Measurements from ENCODE around the gene UGCG. TPM values are rescaled to one million over a fixed set of nuclear protein-coding genes. Genes with fewer than 3 reads are reported as not detected.
"Not testable (repeated sequence)": the region's sequence is repeated elsewhere in the genome, so short reads cannot be mapped to it uniquely, and the experiment has no call there.

UGCG gene
- total RNA-seq, 1 donor from 2014 or later = 33.1 TPM

- Histone ChIP-seq H3K9me3 (no peaks in the 10 kb centered on the region), H3K27me3 (no peaks in the 10 kb centered on the region), H3K4me1 (no peaks in the 10 kb centered on the region), H3K4me3 (no peak overlapping the region), H3K36me3 (no peaks in the 10 kb centered on the region), H3K27ac (no peak overlapping the region)
- TF ChIP-seq POLR2AphosphoS5 (IDR thresholded peaks at IDR 0.05; ENCODE audit: insufficient read depth in 1 of 2, low read depth in 1 of 2) (no peak), POLR2A (IDR thresholded peaks at IDR 0.05) (no peak)
- TF ChIP-seq, protein P1, sequence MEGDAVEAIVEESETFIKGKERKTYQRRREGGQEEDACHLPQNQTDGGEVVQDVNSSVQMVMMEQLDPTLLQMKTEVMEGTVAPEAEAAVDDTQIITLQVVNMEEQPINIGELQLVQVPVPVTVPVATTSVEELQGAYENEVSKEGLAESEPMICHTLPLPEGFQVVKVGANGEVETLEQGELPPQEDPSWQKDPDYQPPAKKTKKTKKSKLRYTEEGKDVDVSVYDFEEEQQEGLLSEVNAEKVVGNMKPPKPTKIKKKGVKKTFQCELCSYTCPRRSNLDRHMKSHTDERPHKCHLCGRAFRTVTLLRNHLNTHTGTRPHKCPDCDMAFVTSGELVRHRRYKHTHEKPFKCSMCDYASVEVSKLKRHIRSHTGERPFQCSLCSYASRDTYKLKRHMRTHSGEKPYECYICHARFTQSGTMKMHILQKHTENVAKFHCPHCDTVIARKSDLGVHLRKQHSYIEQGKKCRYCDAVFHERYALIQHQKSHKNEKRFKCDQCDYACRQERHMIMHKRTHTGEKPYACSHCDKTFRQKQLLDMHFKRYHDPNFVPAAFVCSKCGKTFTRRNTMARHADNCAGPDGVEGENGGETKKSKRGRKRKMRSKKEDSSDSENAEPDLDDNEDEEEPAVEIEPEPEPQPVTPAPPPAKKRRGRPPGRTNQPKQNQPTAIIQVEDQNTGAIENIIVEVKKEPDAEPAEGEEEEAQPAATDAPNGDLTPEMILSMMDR (IDR thresholded peaks at IDR 0.05) = no peak
- intact Hi-C loops (cut with DNase I) = no loop called here
- DNase-seq (ENCODE audit: extremely low spot score in 2 of 2) = no peak
These were observed 25.7 kb upstream of the UGCG start for GRCh38 chr9:111870774-111871498.

- intact Hi-C loops (cut with DNase I) = no loop called here
- Histone ChIP-seq H3K27ac (no peak overlapping the region), H3K4me3 (no peak overlapping the region), H3K36me3 (no peaks in the 10 kb centered on the region), H3K4me1 (no peaks in the 10 kb centered on the region), H3K9me3 (no peaks in the 10 kb centered on the region), H3K27me3 (no peaks in the 10 kb centered on the region)
- DNase-seq (ENCODE audit: extremely low spot score in 2 of 2) = no peak
- TF ChIP-seq, protein P1 (IDR thresholded peaks at IDR 0.05) = no peak
- TF ChIP-seq POLR2A (IDR thresholded peaks at IDR 0.05) (no peak), POLR2AphosphoS5 (IDR thresholded peaks at IDR 0.05; ENCODE audit: insufficient read depth in 1 of 2, low read depth in 1 of 2) (no peak)
These were observed 25.1 kb upstream of the UGCG start for GRCh38 chr9:111871499-111871855.

DNA sequence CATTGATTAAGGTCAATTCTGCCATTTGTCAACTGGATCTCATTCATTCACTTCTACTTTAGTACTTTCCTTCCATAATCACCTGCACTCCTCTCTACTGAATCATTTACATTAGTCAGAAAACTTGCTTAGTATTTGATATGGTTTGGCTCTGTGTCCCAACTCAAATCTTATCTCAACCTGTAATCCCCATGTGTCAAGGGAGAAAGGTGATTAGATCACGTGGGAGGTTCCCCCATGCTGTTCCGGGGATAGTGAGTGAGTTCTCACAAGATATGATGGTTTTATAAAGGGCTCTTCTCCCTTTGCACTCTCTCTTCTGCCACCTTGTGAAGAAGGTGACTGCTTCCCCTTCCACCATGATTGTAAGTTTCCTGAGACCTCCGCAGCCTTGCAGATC, 23.7 kb upstream of the UGCG start:
- H3K9me3 ChIP-seq = no peaks in the 10 kb centered on the region
- H3K4me1 ChIP-seq = no peaks in the 10 kb centered on the region
- H3K4me3 ChIP-seq = no peak overlapping the region
- TF ChIP-seq, protein P1 (IDR thresholded peaks at IDR 0.05) = no peak
- TF ChIP-seq POLR2A (IDR thresholded peaks at IDR 0.05) (no peak), POLR2AphosphoS5 (IDR thresholded peaks at IDR 0.05; ENCODE audit: insufficient read depth in 1 of 2, low read depth in 1 of 2) (no peak)
- no peaks in the 10 kb centered on the region for H3K36me3 ChIP-seq
- intact Hi-C loops (cut with DNase I) = no loop called here
- no peak overlapping the region for H3K27ac ChIP-seq
- H3K27me3 ChIP-seq = no peaks in the 10 kb centered on the region
- DNase-seq (ENCODE audit: extremely low spot score in 2 of 2) = no peak

DNA sequence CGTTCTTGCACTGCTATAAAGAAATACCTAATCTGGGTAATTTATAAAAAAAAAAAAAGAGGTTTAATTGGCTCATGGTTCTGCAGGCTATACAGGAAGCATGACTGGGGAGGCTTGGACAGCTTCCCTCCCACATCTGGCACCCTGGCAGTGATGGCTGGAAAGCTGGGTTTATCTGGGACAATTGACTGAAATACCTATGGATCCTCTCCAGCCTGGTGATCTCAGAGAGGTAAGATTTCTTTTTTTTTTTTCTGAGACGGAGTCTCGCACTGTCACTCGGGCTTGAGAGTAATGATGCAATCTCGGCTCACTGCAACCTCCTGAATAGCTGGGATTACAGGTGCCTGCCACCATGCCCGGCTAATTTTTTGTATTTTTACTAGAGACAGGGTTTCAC, 22.7 kb upstream of the UGCG start:
- H3K4me1 ChIP-seq = no peaks in the 10 kb centered on the region
- DNase-seq (ENCODE audit: extremely low spot score in 2 of 2) = no peak
- H3K36me3 ChIP-seq = no peaks in the 10 kb centered on the region
- no peaks in the 10 kb centered on the region for H3K27me3 ChIP-seq
- no peaks in the 10 kb centered on the region for H3K9me3 ChIP-seq
- intact Hi-C loops (cut with DNase I) = no loop called here
- no peak overlapping the region for H3K4me3 ChIP-seq
- TF ChIP-seq POLR2A (IDR thresholded peaks at IDR 0.05) = no peak
- no peak overlapping the region for H3K27ac ChIP-seq

DNA sequence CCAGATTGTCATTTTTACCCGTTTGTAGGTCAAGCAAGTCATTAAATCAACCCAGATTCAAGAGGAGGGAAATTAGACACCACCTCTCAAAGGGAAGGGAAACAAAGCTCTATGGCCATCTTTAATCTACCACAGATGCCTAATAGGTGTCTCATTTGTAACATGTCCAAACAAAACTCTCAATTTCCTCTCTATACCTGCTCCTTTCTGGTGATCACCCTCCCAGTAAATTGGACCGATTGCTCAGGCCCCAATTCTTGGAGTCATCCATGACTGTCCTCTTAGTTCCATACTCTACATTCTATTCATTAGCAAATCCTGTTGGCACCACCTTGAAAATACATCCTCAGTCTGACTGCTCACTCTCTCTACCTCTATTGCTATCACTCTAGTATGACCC, 22.1 kb upstream of the UGCG start:
- TF ChIP-seq POLR2AphosphoS5 (IDR thresholded peaks at IDR 0.05; ENCODE audit: insufficient read depth in 1 of 2, low read depth in 1 of 2) (no peak), POLR2A (IDR thresholded peaks at IDR 0.05) (no peak)
- TF ChIP-seq, protein P1 (IDR thresholded peaks at IDR 0.05) = no peak
- H3K36me3 ChIP-seq = no peaks in the 10 kb centered on the region
- H3K4me3 ChIP-seq = no peak overlapping the region
- no peak for DNase-seq (ENCODE audit: extremely low spot score in 2 of 2)
- no peaks in the 10 kb centered on the region for H3K27me3 ChIP-seq
- intact Hi-C loops (cut with DNase I) = no loop called here
- no peaks in the 10 kb centered on the region for H3K4me1 ChIP-seq
- no peak overlapping the region for H3K27ac ChIP-seq
- H3K9me3 ChIP-seq = no peaks in the 10 kb centered on the region

GRCh38 chr9:111875291-111875690, 21.3 kb upstream of the UGCG start:
- H3K9me3 ChIP-seq; intact Hi-C loops (cut with DNase I); H3K4me3 ChIP-seq; H3K27ac ChIP-seq; H3K36me3 ChIP-seq; DNase-seq (ENCODE audit: extremely low spot score in 2 of 2); H3K27me3 ChIP-seq; H3K4me1 ChIP-seq: not testable (repeated sequence)

GRCh38 chr9:111875691-111876090, 20.9 kb upstream of the UGCG start:
- H3K36me3 ChIP-seq; H3K27ac ChIP-seq; H3K9me3 ChIP-seq; H3K27me3 ChIP-seq; H3K4me1 ChIP-seq; intact Hi-C loops (cut with DNase I); DNase-seq (ENCODE audit: extremely low spot score in 2 of 2); H3K4me3 ChIP-seq: not testable (repeated sequence)
